Endothelial cell of umbilical vein (primary cell): ENCODE results near the gene NUDT6. TPM values are rescaled to one million over a fixed set of nuclear protein-coding genes. Genes with fewer than 3 reads are reported as not detected.

ENCODE experiments used
- BruUV-seq: library from RNA; stranded (reverse); fragments of 400-500 nt; replicated peaks from 2 replicates; lab custom pipeline; 2021; lab: Mats Ljungman, UMichigan
- CTCF ChIA-PET: fragments of 300-600, 350-600 bp; sonication (Branson Sonifier 250); formaldehyde crosslinking; loops from one replicate; lab custom pipeline; 2021; ENCODE audit warnings: antibody characterized with exemption, inconsistent platforms; lab: Charles Lee
- POLR2A ChIA-PET: fragments of 300-600, 350-600 bp; sonication (Branson Sonifier 250); formaldehyde crosslinking; loops from one replicate; lab custom pipeline; 2021; ENCODE audit warnings: antibody characterized with exemption, inconsistent platforms; lab: Charles Lee
- DNase-seq: peaks from one replicate; pipeline ENCODE4 v3.0.0-alpha.2; 2011; ENCODE audit warnings: low read depth, low spot score
- FAIRE-seq: peaks from 2 replicates; lab custom pipeline; 2011; peaks lifted over from hg19 to GRCh38; lab: Jason Lieb, UNC
- H2AFZ ChIP-seq: 2 replicates; pipeline ENCODE4 v1.6.0; 2012; ENCODE audit warnings: low read depth, low read length, control low read depth, inconsistent platforms
- H3K27ac ChIP-seq: 2 replicates; pipeline ENCODE4 v1.5.1; 2011; ENCODE audit warnings: low read depth, mild to moderate bottlenecking, control low read depth, low read length, moderate library complexity; ENCODE audit not compliant: insufficient read depth
- H3K27me3 ChIP-seq, 2 experiments: 2 replicates each; pipeline versions ENCODE4 v1.6.0 to v1.6.1; 2011; ENCODE audit warnings: low read length in 2 of 2, mixed read lengths in 1 of 2; ENCODE audit not compliant: control insufficient read depth in 2 of 2, insufficient read depth in 2 of 2
- H3K36me3 ChIP-seq, 2 experiments: 2 replicates in 1 of 2; 3 replicates in 1 of 2; pipeline ENCODE4 v1.5.1; 2011; ENCODE audit warnings: low read length in 2 of 2, mild to moderate bottlenecking in 1 of 2, moderate library complexity in 1 of 2; ENCODE audit not compliant: control insufficient read depth in 2 of 2, insufficient read depth in 2 of 2; ENCODE audit errors: extremely low read depth in 1 of 2
- H3K4me1 ChIP-seq: 3 replicates; pipeline ENCODE4 v1.5.1; 2011; ENCODE audit warnings: mild to moderate bottlenecking, low read length; ENCODE audit not compliant: control insufficient read depth, insufficient read depth; ENCODE audit errors: extremely low read depth
- H3K4me2 ChIP-seq: 2 replicates; pipeline ENCODE4 v1.6.1; 2011; ENCODE audit warnings: low read length, control low read depth, mixed read lengths; ENCODE audit not compliant: insufficient read depth
- H3K4me3 ChIP-seq, 3 experiments: fragments of 200-600 bp in 1 of 3; sonication (generic), shearing (Covaris generic) in 1 of 3; replicated peaks in 1 of 3; 2 replicates each; pipeline ENCODE4 v1.5.1; 2011 to 2016; ENCODE audit warnings: control low read depth in 3 of 3, low read length in 3 of 3, mild to moderate bottlenecking in 2 of 3, inconsistent platforms in 1 of 3, low read depth in 1 of 3, moderate library complexity in 1 of 3; ENCODE audit not compliant: insufficient read depth in 1 of 3
- H3K79me2 ChIP-seq: 2 replicates; pipeline ENCODE4 v1.6.0; 2012; ENCODE audit warnings: low read length, inconsistent platforms; ENCODE audit not compliant: control insufficient read depth, insufficient read depth
- H3K9ac ChIP-seq: replicated peaks from 2 replicates; pipeline ENCODE3; 2011; ENCODE audit warnings: low read length, control low read depth; ENCODE audit not compliant: insufficient read depth; ENCODE audit errors: extremely low read depth
- H3K9me1 ChIP-seq: replicated peaks from 3 replicates; pipeline ENCODE4 v1.6.0; 2011; ENCODE audit warnings: mild to moderate bottlenecking, low read length; ENCODE audit not compliant: control insufficient read depth, insufficient read depth; ENCODE audit errors: extremely low read depth
- H3K9me3 ChIP-seq: replicated peaks from 2 replicates; pipeline ENCODE4 v1.5.1; 2012; ENCODE audit warnings: low read length, inconsistent platforms; ENCODE audit not compliant: control insufficient read depth, insufficient read depth
- H4K20me1 ChIP-seq: replicated peaks from 2 replicates; pipeline ENCODE3; 2011; ENCODE audit warnings: mild to moderate bottlenecking, low read length; ENCODE audit not compliant: control insufficient read depth, insufficient read depth; ENCODE audit errors: extremely low read depth
- CTCF ChIP-seq, 2 donors: IDR thresholded peaks; 1 replicate in 1 of 2; 2 replicates in 1 of 2; pipeline ENCODE4 v1.5.1; 2011; ENCODE audit warnings: low read length in 2 of 2, mild to moderate bottlenecking in 2 of 2, moderate library complexity in 2 of 2, control low read depth in 1 of 2, inconsistent platforms in 1 of 2, low read depth in 1 of 2; ENCODE audit not compliant: insufficient read depth in 1 of 2; ENCODE audit errors: extremely low read depth in 1 of 2
- EZH2 ChIP-seq: IDR thresholded peaks from 2 replicates; pipeline ENCODE4 v1.6.1; 2012; ENCODE audit warnings: borderline replicate concordance, low read depth, mild to moderate bottlenecking, moderate library complexity, low read length, inconsistent platforms; ENCODE audit not compliant: severe bottlenecking
- FOS ChIP-seq: IDR thresholded peaks from 2 replicates; pipeline ENCODE4 v1.6.1; 2011; ENCODE audit warnings: mild to moderate bottlenecking, low read length, moderate library complexity, borderline replicate concordance; ENCODE audit not compliant: insufficient read depth
- GATA2 ChIP-seq: IDR thresholded peaks from 2 replicates; pipeline ENCODE4 v1.7.0; 2011; ENCODE audit warnings: low read depth, mild to moderate bottlenecking, moderate library complexity, mixed read lengths, low read length; ENCODE audit not compliant: insufficient read length, insufficient read depth
- JUN ChIP-seq: IDR thresholded peaks from 2 replicates; pipeline ENCODE4 v1.6.1; 2011; ENCODE audit warnings: borderline replicate concordance, low read depth; ENCODE audit not compliant: insufficient read length, insufficient read depth
- MAX ChIP-seq: IDR thresholded peaks from 2 replicates; pipeline ENCODE4 v1.6.1; 2011; ENCODE audit not compliant: insufficient read depth, insufficient read length
- MYC ChIP-seq: IDR thresholded peaks from one replicate; pipeline ENCODE4 v1.6.1; 2011; ENCODE audit warnings: mild to moderate bottlenecking, low read depth, low read length
- POLR2A ChIP-seq: IDR thresholded peaks from 2 replicates; pipeline ENCODE4 v1.6.1; 2012; ENCODE audit warnings: low read depth, mild to moderate bottlenecking, control low read depth, low read length
- POLR2AphosphoS5 ChIP-seq: IDR thresholded peaks from 2 replicates; pipeline ENCODE4 v1.6.1; 2012; ENCODE audit warnings: low read depth, mild to moderate bottlenecking, control low read depth, low read length, moderate library complexity; ENCODE audit not compliant: insufficient read depth
- dilution Hi-C: fragments of 300-500 bp; cut with MboI; formaldehyde crosslinking; loops from one replicate; pipeline ENCODE4 v1.15.0; 2019; ENCODE audit warnings: low sequenced_read_pairs; ENCODE audit not compliant: extremely low pct_ligation_motif_present
- intact Hi-C: fragments of 100-400 bp; cut with micrococcal nuclease; formaldehyde crosslinking; loops from one replicate; pipeline ENCODE4 v1.10.0; 2022
- polyA plus RNA-seq, 4 experiments: library from polyadenylated mRNA; depleted of rRNA in 3 of 4; stranded (reverse) in 3 of 4; unstranded in 1 of 4; fragments of >200 nt; gene quantifications; 2 replicates each; pipeline versions ENCODE4 v1.2.1 to v1.2.3, GENCODE V29; 2011 to 2012; ENCODE audit warnings: missing spikeins in 1 of 4
- total RNA-seq: library from RNA; stranded (reverse); gene quantifications from 2 replicates; pipeline ENCODE4 v1.2.3, GENCODE V29; 2021

NUDT6 gene
- total and polyA plus RNA-seq, 2 donors (not counting 3 experiments of a cell fraction or from before 2014, with no cell fraction given) = 5.1 to 5.4 TPM

- H3K4me3 ChIP-seq = no peak overlapping the region
These were observed 18.6 kb downstream of the NUDT6 start for GRCh38 chr4:122903766-122904288.

GRCh38 chr4:122901247-122902010 is 21.0 kb downstream of the NUDT6 start:
- Histone ChIP-seq H3K9ac (no peak overlapping the region), H3K27ac (no peak overlapping the region), H3K27me3 (no peaks in the 10 kb centered on the region), H3K4me2 (no peak overlapping the region), H3K4me1 (peaks cover 16% of the 10 kb centered on the region), H3K9me3 (no peaks in the 10 kb centered on the region), H3K36me3 (no peaks in the 10 kb centered on the region), H4K20me1 (no peaks in the 10 kb centered on the region), H3K4me3 (no peak overlapping the region), H2AFZ (no peak overlapping the region), H3K79me2 (no peaks in the 10 kb centered on the region), H3K9me1 (no peaks in the 10 kb centered on the region)
- BruUV-seq = no TSS peak
- POLR2A ChIA-PET = no interaction called here
- CTCF ChIA-PET = interaction anchor here (0.8 kb wide), 1 partner anchor 13 kb away, joined by 3 read pairs; no protein-coding TSS in a partner anchor
- dilution Hi-C loops = loop anchor here (25.0 kb wide), 1 partner anchor 139 kb away; no protein-coding TSS in a partner anchor
- TF ChIP-seq EZH2 (no peak), GATA2 (no peak), POLR2AphosphoS5 (no peak), JUN (no peak), FOS (no peak), MAX (no peak), POLR2A (no peak), CTCF (IDR thresholded peaks at IDR 0.05; ENCODE audit: extremely low read depth in 1 of 2, insufficient read depth in 1 of 2, low read depth in 1 of 2, low read length in 2 of 2) (no peak), MYC (no peak)
- intact Hi-C loops = no loop called here
- no peak for DNase-seq
- no peak for FAIRE-seq

More at GRCh38 chr4:122903766-122904288, 18.6 kb downstream of the NUDT6 start:
- CTCF ChIA-PET = interaction anchor here (0.5 to 2.9 kb wide), 11 partner anchors 8 to 802 kb away, joined by 3 to 26 read pairs (median 3); partner anchors contain the start of gene BBS12
- DNase-seq (no peak), FAIRE-seq (no peak)
- Histone ChIP-seq H3K9me1 (no peaks in the 10 kb centered on the region), H3K4me2 (no peak overlapping the region), H2AFZ (no peak overlapping the region), H3K36me3 (no peaks in the 10 kb centered on the region), H3K9ac (no peak overlapping the region), H3K79me2 (no peaks in the 10 kb centered on the region), H3K9me3 (no peaks in the 10 kb centered on the region), H4K20me1 (no peaks in the 10 kb centered on the region), H3K27ac (no peak overlapping the region), H3K4me1 (peaks cover under 1% of the 10 kb centered on the region), H3K27me3 (no peaks in the 10 kb centered on the region)
- BruUV-seq = no TSS peak
- dilution Hi-C loops = loop anchor here (25.0 kb wide), 1 partner anchor 142 kb away; no protein-coding TSS in a partner anchor
- intact Hi-C loops = no loop called here
- POLR2A ChIA-PET = no interaction called here
- TF ChIP-seq GATA2 = no peak
